Osteocyte (in vitro differentiated cells): ENCODE results near the gene SH3RF1. TPM values are rescaled to one million over a fixed set of nuclear protein-coding genes. Genes with fewer than 3 reads are reported as not detected.

Source experiments
- DNase-seq: peaks from one replicate; pipeline ENCODE4 v3.0.0; 2021; ENCODE audit warnings: mixed read lengths; ENCODE audit not compliant: unreplicated experiment; ENCODE audit errors: extremely low spot score
- H3K27ac Mint-ChIP-seq: one replicate; pipeline ENCODE4 v1.8.0; 2021; ENCODE audit warnings: mild to moderate bottlenecking, mixed read lengths; ENCODE audit not compliant: unreplicated experiment
- H3K27me3 Mint-ChIP-seq: one replicate; pipeline ENCODE4 v1.8.0; 2021; ENCODE audit warnings: mixed read lengths; ENCODE audit not compliant: unreplicated experiment
- H3K36me3 Mint-ChIP-seq: one replicate; pipeline ENCODE4 v1.8.0; 2021; ENCODE audit warnings: mixed read lengths; ENCODE audit not compliant: unreplicated experiment
- H3K4me1 Mint-ChIP-seq: one replicate; pipeline ENCODE4 v1.8.0; 2021; ENCODE audit warnings: mixed read lengths; ENCODE audit not compliant: unreplicated experiment
- H3K4me3 Mint-ChIP-seq: one replicate; pipeline ENCODE4 v1.8.0; 2021; ENCODE audit warnings: mild to moderate bottlenecking, moderate library complexity, mixed read lengths; ENCODE audit not compliant: unreplicated experiment
- H3K9me3 Mint-ChIP-seq: one replicate; pipeline ENCODE4 v1.8.0; 2021; ENCODE audit warnings: mixed read lengths; ENCODE audit not compliant: unreplicated experiment
- CTCF ChIP-seq: fragments of 200-600 bp; sonication (generic); IDR thresholded peaks from 2 replicates; pipeline ENCODE4 v1.5.0; 2021; ENCODE audit warnings: antibody characterized with exemption, mild to moderate bottlenecking, moderate library complexity
- total RNA-seq: library from RNA; stranded (reverse); gene quantifications from 2 replicates; pipeline ENCODE4 v1.2.1, GENCODE V29; 2021

The SH3RF1 gene
- total RNA-seq, 1 donor from 2014 or later: 31.8 TPM

GRCh38 chr4:169080981-169081380 lies 189.8 kb downstream of the SH3RF1 start:
- no peaks in the 10 kb centered on the region for H3K9me3 Mint-ChIP-seq
- no peak for TF ChIP-seq CTCF
- peaks cover 34% of the 10 kb centered on the region for H3K4me1 Mint-ChIP-seq
- peak overlapping the region; percentile 93 for H3K27ac Mint-ChIP-seq
- peaks cover 7% of the 10 kb centered on the region for H3K36me3 Mint-ChIP-seq
- no peaks in the 10 kb centered on the region for H3K27me3 Mint-ChIP-seq
- no peak for DNase-seq
- peak overlapping the region; percentile 27 for H3K4me3 Mint-ChIP-seq

- H3K4me3 Mint-ChIP-seq: no peak overlapping the region
- no peak for TF ChIP-seq CTCF
- no peak for DNase-seq
- H3K4me1 Mint-ChIP-seq: peaks cover 34% of the 10 kb centered on the region
- H3K9me3 Mint-ChIP-seq: no peaks in the 10 kb centered on the region
- peaks cover 7% of the 10 kb centered on the region for H3K36me3 Mint-ChIP-seq
- H3K27ac Mint-ChIP-seq: peak overlapping the region; percentile 93
- H3K27me3 Mint-ChIP-seq: no peaks in the 10 kb centered on the region
Observed at GRCh38 chr4:169079942-169080827, 190.6 kb downstream of the SH3RF1 start.

GRCh38 chr4:169074117-169074516 lies 196.6 kb downstream of the SH3RF1 start:
- Mint-ChIP-seq H3K36me3 (peaks cover 3% of the 10 kb centered on the region), H3K27me3 (no peaks in the 10 kb centered on the region), H3K4me3 (no peak overlapping the region), H3K9me3 (peaks cover 5% of the 10 kb centered on the region), H3K4me1 (peaks cover 22% of the 10 kb centered on the region), H3K27ac (no peak overlapping the region)
- DNase-seq: no peak
- TF ChIP-seq CTCF: no peak

- no peaks in the 10 kb centered on the region for H3K27me3 Mint-ChIP-seq
- H3K9me3 Mint-ChIP-seq: peaks cover 5% of the 10 kb centered on the region
- no peaks in the 10 kb centered on the region for H3K36me3 Mint-ChIP-seq
- TF ChIP-seq CTCF: no peak
- H3K27ac Mint-ChIP-seq: no peak overlapping the region
- DNase-seq: no peak
- peaks cover 25% of the 10 kb centered on the region for H3K4me1 Mint-ChIP-seq
- H3K4me3 Mint-ChIP-seq: no peak overlapping the region
Observed at GRCh38 chr4:169071747-169072146, 199.0 kb downstream of the SH3RF1 start.

- peaks cover 25% of the 10 kb centered on the region for H3K4me1 Mint-ChIP-seq
- H3K36me3 Mint-ChIP-seq: no peaks in the 10 kb centered on the region
- H3K4me3 Mint-ChIP-seq: no peak overlapping the region
- H3K9me3 Mint-ChIP-seq: peaks cover 5% of the 10 kb centered on the region
- DNase-seq: no peak
- TF ChIP-seq CTCF: no peak
- no peaks in the 10 kb centered on the region for H3K27me3 Mint-ChIP-seq
- H3K27ac Mint-ChIP-seq: peak overlapping the region; percentile 79
Observed at GRCh38 chr4:169070895-169071218, 199.9 kb downstream of the SH3RF1 start.
